HG02642 (cell line): ENCODE data around the gene MID2.
"Not testable (repeated sequence)": the region's sequence is repeated elsewhere in the genome, so short reads cannot be mapped to it uniquely, and the experiment has no call there.

Source experiments
- ATAC-seq: cut with Tn5 transposase; IDR thresholded peaks from one replicate; pipeline ENCODE4 v1.9.1; 2021; ENCODE audit warnings: mild to moderate bottlenecking; ENCODE audit not compliant: unreplicated experiment, poor library complexity

The MID2 gene

GRCh38 chrX:107935664-107936433 is 110.2 kb downstream of the MID2 start:
- ATAC-seq = no peak

DNA sequence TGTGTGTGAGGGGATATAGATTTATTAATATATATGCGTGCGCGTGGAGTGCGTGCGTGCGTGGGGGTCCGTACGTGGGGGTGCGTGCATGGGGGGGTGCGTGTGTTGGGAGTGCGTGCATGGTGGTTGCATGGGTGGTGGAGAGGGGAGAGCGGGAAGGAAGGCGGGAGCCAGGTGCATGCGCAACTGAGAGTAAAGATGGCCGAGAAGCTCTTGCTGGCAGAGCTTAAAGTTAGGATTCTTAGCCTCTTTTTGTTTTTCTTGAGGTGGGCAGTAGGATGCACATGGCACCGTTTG is 110.7 kb downstream of the MID2 start:
- ATAC-seq = no peak

GRCh38 chrX:107940095-107940494 is 114.4 kb downstream of the MID2 start:
- ATAC-seq = no peak

DNA sequence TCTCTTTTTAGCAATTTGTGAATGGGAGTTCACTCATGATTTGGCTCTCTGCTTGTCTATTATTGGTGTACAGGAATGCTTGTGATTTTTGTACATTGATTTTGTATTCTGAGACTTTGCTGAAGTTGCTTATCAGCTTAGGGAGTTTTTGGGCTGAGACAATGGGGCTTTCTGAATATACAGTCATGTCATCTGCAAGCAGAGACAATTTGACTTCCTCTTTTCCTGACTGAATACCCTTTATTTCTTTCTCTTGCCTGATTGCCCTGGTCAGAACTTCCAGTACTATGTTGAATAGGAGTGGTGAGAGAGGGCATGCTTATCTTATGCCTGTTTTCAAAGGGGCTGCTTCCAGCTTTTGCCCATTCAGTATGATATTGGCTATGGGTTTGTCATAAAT is 129.7 kb downstream of the MID2 start:
- not testable (repeated sequence) for ATAC-seq

- no peak for ATAC-seq
These were observed 143.0 kb downstream of the MID2 start for GRCh38 chrX:107968623-107969022.

DNA sequence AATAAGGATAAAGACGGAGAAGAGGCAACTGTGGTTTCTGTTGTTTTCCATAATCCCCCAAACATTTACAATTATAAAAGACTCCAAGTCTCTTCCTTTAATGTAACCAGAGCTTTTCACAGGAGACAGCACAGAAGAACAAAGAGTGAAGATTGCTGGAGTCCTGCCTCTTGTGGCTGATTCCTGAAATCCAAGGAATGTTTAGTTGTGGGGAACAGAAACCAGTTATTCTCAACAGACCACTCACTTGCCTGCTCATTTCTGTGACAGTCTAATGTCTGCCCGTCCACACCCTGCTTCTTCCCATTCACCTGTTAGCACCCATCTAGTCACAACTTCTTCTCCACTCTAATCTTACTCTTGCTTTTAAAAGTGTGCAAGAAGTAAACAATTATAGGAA is 144.4 kb downstream of the MID2 start:
- no peak for ATAC-seq

GRCh38 chrX:107971636-107972035 is 146.0 kb downstream of the MID2 start:
- ATAC-seq = no peak
